ENCODE data around the gene PHACTR1.

Gene PHACTR1

GRCh38 chr6:12733876-12734275 lies 17.3 kb downstream of the PHACTR1 start:
- DNase-seq (ENCODE audit: low read depth, low spot score), result no peak
- in situ Hi-C loops (cut with HindIII; ENCODE audit: low sequenced_read_pairs), result no loop called here
- no peak overlapping the region for H3K4me3 ChIP-seq (ENCODE audit: low read depth, low read length)
- TF ChIP-seq, protein P1, sequence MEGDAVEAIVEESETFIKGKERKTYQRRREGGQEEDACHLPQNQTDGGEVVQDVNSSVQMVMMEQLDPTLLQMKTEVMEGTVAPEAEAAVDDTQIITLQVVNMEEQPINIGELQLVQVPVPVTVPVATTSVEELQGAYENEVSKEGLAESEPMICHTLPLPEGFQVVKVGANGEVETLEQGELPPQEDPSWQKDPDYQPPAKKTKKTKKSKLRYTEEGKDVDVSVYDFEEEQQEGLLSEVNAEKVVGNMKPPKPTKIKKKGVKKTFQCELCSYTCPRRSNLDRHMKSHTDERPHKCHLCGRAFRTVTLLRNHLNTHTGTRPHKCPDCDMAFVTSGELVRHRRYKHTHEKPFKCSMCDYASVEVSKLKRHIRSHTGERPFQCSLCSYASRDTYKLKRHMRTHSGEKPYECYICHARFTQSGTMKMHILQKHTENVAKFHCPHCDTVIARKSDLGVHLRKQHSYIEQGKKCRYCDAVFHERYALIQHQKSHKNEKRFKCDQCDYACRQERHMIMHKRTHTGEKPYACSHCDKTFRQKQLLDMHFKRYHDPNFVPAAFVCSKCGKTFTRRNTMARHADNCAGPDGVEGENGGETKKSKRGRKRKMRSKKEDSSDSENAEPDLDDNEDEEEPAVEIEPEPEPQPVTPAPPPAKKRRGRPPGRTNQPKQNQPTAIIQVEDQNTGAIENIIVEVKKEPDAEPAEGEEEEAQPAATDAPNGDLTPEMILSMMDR (IDR thresholded peaks at IDR 0.05; ENCODE audit: low read depth, low read length), result no peak

DNA sequence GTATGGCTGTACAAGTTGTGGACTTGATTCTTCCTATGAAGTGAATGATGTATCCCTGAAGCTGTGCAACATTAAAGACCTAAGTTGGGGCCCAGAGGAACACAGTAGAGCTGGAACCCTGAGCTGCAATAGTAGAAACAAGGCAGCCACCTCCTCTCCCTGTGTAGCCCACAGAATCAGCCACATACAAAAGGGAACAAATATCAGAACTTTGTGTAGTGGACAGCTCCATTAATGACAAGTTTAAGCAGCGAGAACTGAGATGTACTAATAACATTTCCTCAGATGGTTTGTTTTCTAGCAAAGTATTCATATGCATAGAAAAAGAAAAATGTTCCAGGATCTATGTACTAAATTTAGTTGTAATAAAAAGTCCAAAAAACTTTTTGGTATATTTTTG lies 19.2 kb downstream of the PHACTR1 start:
- DNase-seq (ENCODE audit: low read depth, low spot score), result no peak
- in situ Hi-C loops (cut with HindIII; ENCODE audit: low sequenced_read_pairs), result no loop called here
- TF ChIP-seq, protein P1 (IDR thresholded peaks at IDR 0.05; ENCODE audit: low read depth, low read length), result no peak
- no peak overlapping the region for H3K4me3 ChIP-seq (ENCODE audit: low read depth, low read length)

- in situ Hi-C loops (cut with HindIII; ENCODE audit: low sequenced_read_pairs), result no loop called here
These were observed 31.8 kb downstream of the PHACTR1 start for GRCh38 chr6:12748411-12748810.

DNA sequence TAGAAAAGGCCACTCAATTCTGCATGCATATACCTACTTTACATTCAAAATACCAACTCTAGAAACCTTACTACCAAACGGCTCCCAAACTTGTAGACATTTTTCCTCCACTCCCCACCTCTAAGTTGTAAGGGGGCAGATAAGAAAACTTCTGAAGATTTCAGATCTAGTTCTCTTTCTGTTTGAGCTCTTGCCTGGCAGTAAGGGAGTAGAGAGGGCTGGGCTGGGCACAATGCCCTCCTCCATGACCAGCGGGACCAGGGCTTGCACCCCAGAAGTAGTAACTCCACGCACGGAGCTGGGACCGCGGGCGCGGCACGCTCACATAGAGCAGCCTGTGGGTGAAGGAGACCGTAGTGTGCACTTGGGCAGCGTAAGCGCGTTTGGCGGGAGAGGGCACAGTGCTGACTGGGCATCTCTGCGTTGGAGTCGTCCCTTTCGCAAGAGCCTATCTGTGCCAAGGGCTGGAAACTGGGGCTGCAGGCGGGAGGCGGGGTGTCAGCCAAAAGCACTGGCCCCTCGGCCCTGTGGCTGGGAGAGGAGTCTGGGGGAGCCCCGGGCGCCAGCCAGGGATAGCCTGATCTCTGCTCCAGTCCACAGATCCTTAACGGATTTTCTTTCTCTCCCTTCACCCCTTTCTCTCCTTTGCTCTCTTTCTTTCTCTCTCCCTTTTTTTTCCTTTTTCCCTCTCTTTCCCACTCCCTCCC lies 32.4 kb downstream of the PHACTR1 start:
- no peak for DNase-seq (ENCODE audit: low read depth, low spot score)
- H3K4me3 ChIP-seq (ENCODE audit: low read depth, low read length), result no peak overlapping the region
- in situ Hi-C loops (cut with HindIII; ENCODE audit: low sequenced_read_pairs), result no loop called here
- TF ChIP-seq, protein P1 (IDR thresholded peaks at IDR 0.05; ENCODE audit: low read depth, low read length), result no peak

More at GRCh38 chr6:12748411-12748810, 31.8 kb downstream of the PHACTR1 start:
- H3K4me3 ChIP-seq (ENCODE audit: low read depth, low read length), result no peak overlapping the region
- TF ChIP-seq, protein P1 (IDR thresholded peaks at IDR 0.05; ENCODE audit: low read depth, low read length), result no peak
- DNase-seq (ENCODE audit: low read depth, low spot score), result no peak

- in situ Hi-C loops (cut with HindIII; ENCODE audit: low sequenced_read_pairs), result no loop called here
- DNase-seq (ENCODE audit: low read depth, low spot score), result no peak
- H3K4me3 ChIP-seq (ENCODE audit: low read depth, low read length), result peak overlapping the region; percentile 10
- TF ChIP-seq, protein P1 (IDR thresholded peaks at IDR 0.05; ENCODE audit: low read depth, low read length), result no peak
These were observed 33.2 kb downstream of the PHACTR1 start for GRCh38 chr6:12749531-12750379.

- H3K4me3 ChIP-seq (ENCODE audit: low read depth, low read length), result no peak overlapping the region
- DNase-seq (ENCODE audit: low read depth, low spot score), result no peak
- in situ Hi-C loops (cut with HindIII; ENCODE audit: low sequenced_read_pairs), result no loop called here
- TF ChIP-seq, protein P1 (IDR thresholded peaks at IDR 0.05; ENCODE audit: low read depth, low read length), result no peak
These were observed 33.8 kb downstream of the PHACTR1 start for GRCh38 chr6:12750416-12750815.
